ENCODE results near the gene CTNNB1. TPM values are rescaled to one million over a fixed set of nuclear protein-coding genes. Genes with fewer than 3 reads are reported as not detected.

Gene CTNNB1
- total and polyA plus RNA-seq, 12 donors = 52.3 to 970 (median 391) TPM

- intact Hi-C loops (cut with DNase I) = no loop called here
- no peak for DNase-seq
- Histone ChIP-seq H3K36me3 (replicated peaks in 1 of 2) (no peaks in the 10 kb centered on the region), H3K4me3 (no peak overlapping the region), H3K9me3 (replicated peaks in 1 of 3) (no peaks in the 10 kb centered on the region), H3K27me3 (no peaks in the 10 kb centered on the region), H3K4me1 (replicated peaks in 1 of 2) (no peaks in the 10 kb centered on the region), H3K27ac (no peak overlapping the region)
- WGBS, 4 donors = 50 to 80% (median 63%) methylated on average over 1 to 2 of the region's 2 CpGs
- TF ChIP-seq POLR2A (IDR thresholded peaks at IDR 0.05) (no peak), CTCF (IDR thresholded peaks at IDR 0.05) (no peak)
Observed at GRCh38 chr3:41164777-41165176, 34.5 kb upstream of the CTNNB1 start.

- no peaks in the 10 kb centered on the region for H3K9me3 ChIP-seq (replicated peaks in 1 of 3)
- H3K4me3 ChIP-seq = no peak overlapping the region
- intact Hi-C loops (cut with DNase I) = no loop called here
- H3K4me1 ChIP-seq (replicated peaks in 1 of 2) = no peaks in the 10 kb centered on the region
- H3K27me3 ChIP-seq = no peaks in the 10 kb centered on the region
- TF ChIP-seq POLR2A (IDR thresholded peaks at IDR 0.05) (no peak), CTCF (IDR thresholded peaks at IDR 0.05) (no peak)
- no peak overlapping the region for H3K27ac ChIP-seq
- H3K36me3 ChIP-seq (replicated peaks in 1 of 2) = no peaks in the 10 kb centered on the region
- 77 to 89% (median 82%) methylated on average over 8 of the region's 8 CpGs for WGBS, 4 donors
- no peak for DNase-seq
Observed at GRCh38 chr3:41167722-41168497, 31.4 kb upstream of the CTNNB1 start.

GRCh38 chr3:41169023-41169422 lies 30.3 kb upstream of the CTNNB1 start:
- 59 to 68% (median 66%) methylated on average over 5 of the region's 5 CpGs for WGBS, 4 donors
- Histone ChIP-seq H3K27ac (no peak overlapping the region), H3K4me3 (no peak overlapping the region), H3K27me3 (no peaks in the 10 kb centered on the region), H3K9me3 (replicated peaks in 1 of 3) (no peaks in the 10 kb centered on the region), H3K4me1 (replicated peaks in 1 of 2) (no peaks in the 10 kb centered on the region), H3K36me3 (replicated peaks in 1 of 2) (no peaks in the 10 kb centered on the region)
- TF ChIP-seq POLR2A (IDR thresholded peaks at IDR 0.05) (no peak), CTCF (IDR thresholded peaks at IDR 0.05) (no peak)
- intact Hi-C loops (cut with DNase I) = no loop called here
- no peak for DNase-seq

DNA sequence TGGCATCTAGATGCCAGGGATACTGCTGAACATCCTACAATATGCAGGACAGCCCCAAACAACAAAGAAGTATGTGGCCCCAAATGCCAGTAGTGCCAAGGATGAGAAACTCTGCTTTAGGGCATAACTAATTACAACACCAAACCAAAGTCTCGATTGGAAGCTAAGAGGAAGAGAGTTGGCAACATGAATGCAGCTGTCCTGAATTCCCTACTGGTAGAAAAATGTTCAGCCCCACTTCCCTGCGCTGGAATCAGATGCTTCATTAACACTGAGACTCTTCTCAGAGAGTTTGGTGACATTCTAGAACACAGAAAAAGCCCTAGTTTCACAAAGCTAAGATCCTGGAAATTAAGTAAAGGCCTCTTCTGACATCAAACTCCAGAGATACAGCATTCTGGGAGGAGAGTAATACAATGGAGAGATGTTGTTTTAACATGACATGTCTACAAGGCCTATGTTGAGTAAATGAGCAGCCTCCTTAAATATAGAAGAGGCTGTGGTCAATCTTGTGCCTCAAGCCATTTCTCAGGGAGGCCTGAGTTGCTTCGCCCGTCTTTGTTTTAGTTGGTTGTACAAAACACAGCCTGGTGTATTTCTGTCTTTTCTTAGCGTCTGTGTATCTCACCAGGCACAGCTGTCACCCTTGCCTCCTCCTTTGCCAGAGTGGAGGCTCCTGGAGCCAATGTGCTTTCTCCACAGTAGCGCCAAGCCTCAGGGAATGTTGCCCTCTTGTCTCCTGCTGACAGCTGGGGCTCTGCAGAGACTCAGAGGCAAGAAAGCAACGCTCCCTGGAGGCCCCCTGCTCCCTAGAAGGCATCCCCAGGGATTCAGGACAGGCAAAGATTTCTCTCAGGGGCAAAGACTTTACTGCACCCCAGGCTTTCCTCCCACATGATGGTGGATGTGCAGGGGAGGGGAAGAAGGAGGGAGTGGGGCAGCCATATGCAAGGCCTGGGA lies 25.1 kb upstream of the CTNNB1 start:
- no peak overlapping the region for H3K27ac ChIP-seq
- TF ChIP-seq CTCF (IDR thresholded peaks at IDR 0.05) = no peak
- TF ChIP-seq POLR2A (IDR thresholded peaks at IDR 0.05) = no peak
- no peak overlapping the region for H3K4me3 ChIP-seq
- WGBS, 4 donors = 82 to 87% (median 86%) methylated on average over 7 of the region's 7 CpGs
- intact Hi-C loops (cut with DNase I) = no loop called here
- no peaks in the 10 kb centered on the region for H3K4me1 ChIP-seq (replicated peaks in 1 of 2)
- no peaks in the 10 kb centered on the region for H3K36me3 ChIP-seq (replicated peaks in 1 of 2)
- H3K27me3 ChIP-seq = no peaks in the 10 kb centered on the region
- no peak for DNase-seq
- H3K9me3 ChIP-seq (replicated peaks in 1 of 3) = no peaks in the 10 kb centered on the region

Measured in adrenal gland (tissue), 12 donors.